SK-N-SH (cell line): ENCODE measurements around the gene CRACR2B. TPM values are rescaled to one million over a fixed set of nuclear protein-coding genes. Genes with fewer than 3 reads are reported as not detected.

Experiments used
- CTCF ChIA-PET: fragments of 300-600, 350-600 bp; formaldehyde crosslinking; extraction: SDS; loops from one replicate; lab custom pipeline; 2021; lab: Yijun Ruan, JAX
- POLR2A ChIA-PET: fragments of 350-600 bp; sonication (Branson Sonifier 250); formaldehyde crosslinking; extraction: SDS; loops from one replicate; lab custom pipeline; 2020; ENCODE audit warnings: antibody characterized with exemption, inconsistent platforms; lab: Yijun Ruan, JAX
- DNase-seq: peaks from one replicate; pipeline ENCODE4 v3.0.0; 2012
- H2AFZ ChIP-seq: fragments of 200-600 bp; sonication (generic); 2 replicates; pipeline ENCODE4 v1.8.1; 2016; ENCODE audit warnings: antibody characterized with exemption, mild to moderate bottlenecking, low read depth
- H3F3A ChIP-seq: fragments of 200-600 bp; sonication (generic); replicated peaks from 2 replicates; pipeline ENCODE3; 2016; ENCODE audit warnings: antibody characterized with exemption, mild to moderate bottlenecking; ENCODE audit not compliant: insufficient read depth
- H3K27ac ChIP-seq, 2 experiments: fragments of 200-500 bp in 1 of 2; fragments of 200-600 bp in 1 of 2; sonication (Bioruptor generic) in 1 of 2; sonication (generic), shearing (Covaris generic) in 1 of 2; 2 replicates each; pipeline versions ENCODE4 v1.5.1 to v1.6.1; 2014 to 2016; ENCODE audit warnings: low read depth in 2 of 2, inconsistent platforms in 1 of 2, low read length in 1 of 2, mild to moderate bottlenecking in 1 of 2, mixed read lengths in 1 of 2
- H3K27me3 ChIP-seq: fragments of 200-600 bp; sonication (generic), shearing (Covaris generic); 2 replicates; pipeline ENCODE4 v1.6.1; 2016; ENCODE audit warnings: mixed run types; ENCODE audit not compliant: insufficient read depth
- H3K36me3 ChIP-seq, 2 experiments: fragments of 200-500 bp in 1 of 2; fragments of 200-600 bp in 1 of 2; sonication (Bioruptor generic) in 1 of 2; sonication (generic) in 1 of 2; replicated peaks in 1 of 2; 2 replicates each; pipeline versions ENCODE3 to v1.5.1; 2014 to 2016; ENCODE audit warnings: low read length in 1 of 2, mild to moderate bottlenecking in 1 of 2; ENCODE audit not compliant: insufficient read depth in 2 of 2, control insufficient read depth in 1 of 2
- H3K4me1 ChIP-seq, 2 experiments: fragments of 200-500 bp in 1 of 2; fragments of 200-600 bp in 1 of 2; sonication (Bioruptor generic) in 1 of 2; sonication (generic), shearing (Covaris generic) in 1 of 2; 2 replicates each; pipeline versions ENCODE4 v1.5.1 to v1.6.1; 2014 to 2016; ENCODE audit warnings: low read depth in 1 of 2, low read length in 1 of 2, mixed run types in 1 of 2; ENCODE audit not compliant: insufficient read depth in 2 of 2, control insufficient read depth in 1 of 2
- H3K4me2 ChIP-seq: fragments of 200-600 bp; sonication (generic), shearing (Covaris generic); 2 replicates; pipeline ENCODE4 v1.6.1; 2017; ENCODE audit warnings: mixed run types
- H3K4me3 ChIP-seq, 2 experiments: fragments of 200-500 bp in 1 of 2; fragments of 200-600 bp in 1 of 2; sonication (Bioruptor generic) in 1 of 2; sonication (generic), shearing (Covaris generic) in 1 of 2; 2 replicates each; pipeline versions ENCODE4 v1.5.1 to v1.8.1; 2014 to 2016; ENCODE audit warnings: low read depth in 2 of 2, inconsistent platforms in 1 of 2, low read length in 1 of 2, mild to moderate bottlenecking in 1 of 2, mixed read lengths in 1 of 2, moderate library complexity in 1 of 2
- H3K79me2 ChIP-seq: fragments of 200-600 bp; sonication (generic); 2 replicates; pipeline ENCODE4 v1.8.1; 2017; ENCODE audit warnings: mild to moderate bottlenecking; ENCODE audit not compliant: insufficient read depth
- H3K9ac ChIP-seq: fragments of 200-600 bp; sonication (generic); 2 replicates; pipeline ENCODE4 v1.6.1; 2017; ENCODE audit warnings: mixed run types
- H3K9me2 ChIP-seq: fragments of 200-600 bp; sonication (generic); 2 replicates; pipeline ENCODE4 v1.6.1; 2017; ENCODE audit warnings: mixed run types
- H3K9me3 ChIP-seq: fragments of 200-600 bp; sonication (generic); 2 replicates; pipeline ENCODE4 v1.6.1; 2017; ENCODE audit warnings: mixed run types, mild to moderate bottlenecking, moderate library complexity
- H4K20me1 ChIP-seq: fragments of 200-600 bp; sonication (generic); 2 replicates; pipeline ENCODE4 v1.6.1; 2017; ENCODE audit warnings: mild to moderate bottlenecking, mixed run types; ENCODE audit not compliant: insufficient read depth
- GABPA ChIP-seq: IDR thresholded peaks from 2 replicates; pipeline ENCODE4 v1.4.0; 2012; ENCODE audit warnings: low read depth, mild to moderate bottlenecking
- IRF3 ChIP-seq: fragments of 150-350 bp; IDR thresholded peaks from 2 replicates; pipeline ENCODE4 v1.6.1; 2016; ENCODE audit warnings: mild to moderate bottlenecking, low read depth, low read length
- MXI1 ChIP-seq: IDR thresholded peaks from 2 replicates; pipeline ENCODE4 v1.6.1; 2012; ENCODE audit warnings: mild to moderate bottlenecking, low read depth, low read length, improper control_type of control experiment
- RFX5 ChIP-seq: IDR thresholded peaks from 2 replicates; pipeline ENCODE4 v1.6.1; 2012; ENCODE audit warnings: mild to moderate bottlenecking, improper control_type of control experiment, low read length
- TAF1 ChIP-seq: IDR thresholded peaks from 2 replicates; pipeline ENCODE4 v1.6.1; 2012; ENCODE audit warnings: low read depth, mild to moderate bottlenecking, low read length, moderate library complexity, borderline replicate concordance
- YY1 ChIP-seq: IDR thresholded peaks from 2 replicates; pipeline ENCODE4 v1.4.0; 2012; ENCODE audit warnings: low read depth, mild to moderate bottlenecking
- ZBTB33 ChIP-seq: IDR thresholded peaks from 2 replicates; pipeline ENCODE4 v1.4.0; 2012; ENCODE audit warnings: low read depth, borderline replicate concordance
- WGBS: methylation state at CpG from one replicate; pipeline ENCODE4 v1.1.6; 2017; ENCODE audit warnings: low lambda C conversion rate; 5-methylcytosine and 5-hydroxymethylcytosine counted together
- polyA plus RNA-seq, 3 experiments: library from polyadenylated mRNA; depleted of rRNA; stranded (reverse); fragments of >200 nt; gene quantifications; 2 replicates each; pipeline ENCODE4 v1.2.3, GENCODE V29; 2012
- TF ChIP-seq, protein P1 (sequence below): fragments of 200-600 bp; sonication (generic); IDR thresholded peaks from 2 replicates; pipeline ENCODE4 v1.6.1; 2017; ENCODE audit warnings: antibody characterized with exemption, mild to moderate bottlenecking, moderate library complexity

The CRACR2B gene
- polyA plus RNA-seq, 1 of the 3 experiments (the other 2 are of a cell fraction), result 1.1 TPM

GRCh38 chr11:819129-819931 lies 8.4 kb upstream of the CRACR2B start (continued):
- TF ChIP-seq RFX5 (no peak), IRF3 (no peak), YY1 (no peak), ZBTB33 (peak; percentile 54; the same call in 1 of the 2 replicates)
- TF ChIP-seq, protein P1, sequence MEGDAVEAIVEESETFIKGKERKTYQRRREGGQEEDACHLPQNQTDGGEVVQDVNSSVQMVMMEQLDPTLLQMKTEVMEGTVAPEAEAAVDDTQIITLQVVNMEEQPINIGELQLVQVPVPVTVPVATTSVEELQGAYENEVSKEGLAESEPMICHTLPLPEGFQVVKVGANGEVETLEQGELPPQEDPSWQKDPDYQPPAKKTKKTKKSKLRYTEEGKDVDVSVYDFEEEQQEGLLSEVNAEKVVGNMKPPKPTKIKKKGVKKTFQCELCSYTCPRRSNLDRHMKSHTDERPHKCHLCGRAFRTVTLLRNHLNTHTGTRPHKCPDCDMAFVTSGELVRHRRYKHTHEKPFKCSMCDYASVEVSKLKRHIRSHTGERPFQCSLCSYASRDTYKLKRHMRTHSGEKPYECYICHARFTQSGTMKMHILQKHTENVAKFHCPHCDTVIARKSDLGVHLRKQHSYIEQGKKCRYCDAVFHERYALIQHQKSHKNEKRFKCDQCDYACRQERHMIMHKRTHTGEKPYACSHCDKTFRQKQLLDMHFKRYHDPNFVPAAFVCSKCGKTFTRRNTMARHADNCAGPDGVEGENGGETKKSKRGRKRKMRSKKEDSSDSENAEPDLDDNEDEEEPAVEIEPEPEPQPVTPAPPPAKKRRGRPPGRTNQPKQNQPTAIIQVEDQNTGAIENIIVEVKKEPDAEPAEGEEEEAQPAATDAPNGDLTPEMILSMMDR, result 0 out of 2 replicates have a peak, but pooled peaks have one; percentile 8

DNA sequence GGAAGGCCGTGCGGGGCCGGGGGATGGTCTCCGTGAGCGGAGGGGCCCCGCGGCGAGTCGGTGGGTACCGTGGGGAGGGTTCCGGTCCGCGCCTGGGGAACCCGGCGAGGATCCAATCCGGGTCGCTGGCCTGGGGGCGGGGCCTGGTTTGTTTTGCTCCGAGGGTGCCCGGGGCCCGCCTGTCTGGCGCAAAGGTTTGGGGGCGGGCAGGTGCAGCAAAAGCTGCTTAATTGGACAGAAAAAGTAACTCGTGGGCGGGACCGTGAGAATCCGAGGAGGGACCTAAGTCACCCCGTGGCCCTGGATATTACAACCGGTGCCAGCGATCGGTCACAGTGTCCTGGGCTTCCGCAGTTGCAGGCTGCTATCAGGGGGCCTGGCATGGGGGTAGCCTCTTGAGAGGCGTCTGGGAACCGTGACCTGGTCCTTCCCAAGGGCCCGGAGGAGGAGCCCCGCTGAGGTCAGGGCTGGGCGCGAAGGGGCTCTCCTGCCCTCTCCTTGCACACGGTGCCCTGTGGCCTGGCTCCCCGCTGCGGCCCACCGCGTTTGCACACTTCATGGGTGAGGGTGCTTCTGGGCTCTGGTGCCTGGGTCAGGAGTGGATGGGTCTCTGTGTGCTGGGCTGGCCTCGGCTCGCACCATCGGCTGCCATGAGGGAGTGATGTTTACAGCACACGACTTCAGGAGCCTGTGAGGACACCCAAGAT lies 7.6 kb upstream of the CRACR2B start:
- Histone ChIP-seq H3K36me3 (peaks cover 0 to 15% of the 10 kb centered on the region in 2 experiments), H3K9me2 (no peaks in the 10 kb centered on the region), H3F3A (peaks cover 11% of the 10 kb centered on the region)
- TF ChIP-seq MXI1, result 0 out of 2 replicates have a peak, but pooled peaks have one; percentile 5
- peak; percentile 21; the same call in 1 of the 2 replicates for TF ChIP-seq GABPA
- TF ChIP-seq, protein P1, result no peak
- TF ChIP-seq ZBTB33, result 0 out of 2 replicates have a peak, but pooled peaks have one; percentile 4
- TF ChIP-seq TAF1, result no peak
- TF ChIP-seq, all 33 proteins: peak for 3
- ChIA-PET CTCF (interaction anchor here (1.1 to 1.7 kb wide), 5 partner anchors 8 to 36 kb away, joined by 3 to 6 read pairs (median 4); partner anchors contain the start of gene CRACR2B), POLR2A (interaction anchor here (1.0 to 2.7 kb wide), 11 partner anchors 8 to 39 kb away, joined by 3 to 34 read pairs (median 7); partner anchors contain the start of genes CD151, CEND1, CRACR2B and POLR2L)
- no peak overlapping the region for H2AFZ ChIP-seq
- DNase-seq, result peak; percentile 84
- H4K20me1 ChIP-seq, result peaks cover 28% of the 10 kb centered on the region
- H3K9ac ChIP-seq, result peak overlapping the region; percentile 83
- peak overlapping the region; percentile 98 for H3K4me2 ChIP-seq
- H3K27me3 ChIP-seq, result no peaks in the 10 kb centered on the region
- H3K79me2 ChIP-seq, result peaks cover 26% of the 10 kb centered on the region
- H3K4me1 ChIP-seq, result peaks cover 14 to 26% of the 10 kb centered on the region in 2 experiments; a peak in 3 of 4 replicates
- H3K27ac ChIP-seq, result peak overlapping the region; percentile 72 to 73
- WGBS, result 4% methylated on average over 24 of the region's 47 CpGs
- H3K4me3 ChIP-seq, result peak overlapping the region; percentile 71 to 79
- no peaks in the 10 kb centered on the region for H3K9me3 ChIP-seq
